MM.1S (cell line): Measurements from ENCODE around the gene ISLR.

Experiments used
- DNase-seq: peaks from one replicate; pipeline ENCODE4 v3.0.0-alpha.2; 2015
- H2AFZ ChIP-seq: fragments of 300-600 bp; sonication (generic); 2 replicates; pipeline ENCODE4 v1.6.0; 2016; ENCODE audit warnings: antibody characterized with exemption, low read length
- H3F3A ChIP-seq: fragments of 300-600 bp; sonication (generic); 2 replicates; pipeline ENCODE4 v1.6.1; 2016; ENCODE audit warnings: mild to moderate bottlenecking, antibody characterized with exemption, low read length, moderate library complexity, mixed read lengths; ENCODE audit not compliant: insufficient read depth
- H3K27ac ChIP-seq: fragments of 300-600 bp; sonication (generic); 2 replicates; pipeline ENCODE4 v1.5.1; 2016; ENCODE audit warnings: mild to moderate bottlenecking, low read length
- H3K27me3 ChIP-seq: fragments of 300-600 bp; sonication (generic); replicated peaks from 2 replicates; pipeline ENCODE4 v1.6.0; 2016; ENCODE audit warnings: low read length; ENCODE audit not compliant: insufficient read depth
- H3K36me3 ChIP-seq: fragments of 300-600 bp; sonication (generic); replicated peaks from 2 replicates; pipeline ENCODE4 v1.6.1; 2016; ENCODE audit warnings: mild to moderate bottlenecking, low read length, mixed read lengths; ENCODE audit not compliant: insufficient read depth
- H3K4me1 ChIP-seq: fragments of 300-600 bp; sonication (generic); 2 replicates; pipeline ENCODE4 v1.6.1; 2016; ENCODE audit warnings: low read length, mixed read lengths
- H3K4me2 ChIP-seq: fragments of 300-600 bp; sonication (generic); 2 replicates; pipeline ENCODE4 v1.6.0; 2016; ENCODE audit warnings: low read depth, low read length
- H3K4me3 ChIP-seq: fragments of 300-600 bp; sonication (generic); 2 replicates; pipeline ENCODE4 v1.5.1; 2016; ENCODE audit warnings: low read length, mixed read lengths
- H3K79me2 ChIP-seq: fragments of 300-600 bp; sonication (generic); 2 replicates; pipeline ENCODE4 v1.6.1; 2016; ENCODE audit warnings: mixed run types, low read length, mixed read lengths
- H3K9ac ChIP-seq: fragments of 300-600 bp; sonication (generic); 2 replicates; pipeline ENCODE4 v1.6.1; 2016; ENCODE audit warnings: low read length, mixed read lengths
- H3K9me2 ChIP-seq: fragments of 300-600 bp; sonication (generic); replicated peaks from 2 replicates; pipeline ENCODE4 v1.6.1; 2016; ENCODE audit warnings: mild to moderate bottlenecking, low read length, mixed read lengths; ENCODE audit not compliant: insufficient read depth
- H3K9me3 ChIP-seq: fragments of 300-600 bp; sonication (generic); replicated peaks from 2 replicates; pipeline ENCODE4 v1.6.1; 2016; ENCODE audit warnings: mild to moderate bottlenecking, low read length, mixed read lengths; ENCODE audit not compliant: insufficient read depth
- H4K20me1 ChIP-seq: fragments of 300-600 bp; sonication (generic); 2 replicates; pipeline ENCODE4 v1.6.1; 2016; ENCODE audit warnings: mild to moderate bottlenecking, low read length, moderate library complexity, mixed read lengths; ENCODE audit not compliant: insufficient read depth
- EZH2 ChIP-seq: fragments of 300-600 bp; sonication (generic); optimal IDR thresholded peaks from 2 replicates; pipeline ENCODE3; 2017; ENCODE audit warnings: low read depth, mild to moderate bottlenecking, antibody characterized with exemption, low read length, mixed read lengths
- EZH2phosphoT487 ChIP-seq: fragments of 300-600 bp; sonication (generic); IDR thresholded peaks from 2 replicates; pipeline ENCODE4 v1.6.1; 2018; ENCODE audit warnings: antibody characterized with exemption, low read length
- TF ChIP-seq, protein P1 (sequence below): fragments of 300-600 bp; sonication (generic); IDR thresholded peaks from 2 replicates; pipeline ENCODE4 v1.5.1; 2016; ENCODE audit warnings: antibody characterized with exemption, low read length, mixed read lengths

ISLR gene

DNA sequence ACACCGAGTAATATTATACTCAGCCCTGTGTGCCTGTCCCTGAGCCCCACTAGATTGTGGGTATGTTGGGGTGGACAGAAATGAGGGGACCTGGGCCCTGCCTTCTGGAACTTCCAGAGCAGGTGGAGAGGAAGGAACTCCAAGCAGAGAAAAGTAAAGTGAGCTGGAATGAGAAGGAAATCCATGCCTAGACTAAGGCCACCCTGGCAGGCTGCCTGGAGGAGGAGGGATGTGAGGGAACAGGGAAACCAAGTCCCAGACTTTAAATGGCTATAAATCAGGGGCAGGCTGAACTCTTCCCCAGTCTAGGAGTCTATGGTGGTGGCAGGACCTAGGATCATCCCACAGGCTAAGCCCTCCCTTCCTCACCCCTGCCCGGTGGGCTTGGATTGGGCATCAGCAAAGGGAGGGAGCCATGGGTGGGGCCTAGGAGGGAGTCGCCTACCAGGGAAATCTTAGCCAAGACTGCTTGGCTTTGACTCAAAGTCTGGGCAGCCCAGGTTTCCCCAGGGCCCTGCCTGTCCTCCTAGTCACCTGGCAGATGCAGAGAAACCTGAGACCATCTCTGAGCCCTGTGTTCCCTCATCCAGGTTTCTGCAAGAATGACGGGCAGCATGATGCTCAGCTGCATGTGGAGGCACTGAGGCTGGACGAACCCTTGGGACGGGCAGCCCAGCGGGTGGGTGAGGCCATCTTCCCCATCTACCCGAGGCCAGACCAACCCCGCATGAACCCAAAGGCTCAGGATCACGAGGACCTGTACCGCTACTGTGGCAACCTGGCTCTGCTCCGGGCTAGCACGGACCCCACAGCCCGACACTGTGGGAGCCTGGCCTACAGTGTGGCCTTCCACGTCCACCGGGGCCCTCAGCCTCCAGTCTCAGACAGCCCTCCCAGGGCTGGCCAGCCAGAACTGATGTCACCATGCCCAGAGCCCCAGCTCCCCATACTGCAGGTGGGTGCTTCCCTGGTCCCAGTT, 44.7 kb downstream of the ISLR start:
- no peaks in the 10 kb centered on the region for H3K79me2 ChIP-seq
- no peak for DNase-seq
- no peak overlapping the region for H2AFZ ChIP-seq
- no peaks in the 10 kb centered on the region for H3F3A ChIP-seq
- no peaks in the 10 kb centered on the region for H3K4me1 ChIP-seq
- TF ChIP-seq, protein P1, sequence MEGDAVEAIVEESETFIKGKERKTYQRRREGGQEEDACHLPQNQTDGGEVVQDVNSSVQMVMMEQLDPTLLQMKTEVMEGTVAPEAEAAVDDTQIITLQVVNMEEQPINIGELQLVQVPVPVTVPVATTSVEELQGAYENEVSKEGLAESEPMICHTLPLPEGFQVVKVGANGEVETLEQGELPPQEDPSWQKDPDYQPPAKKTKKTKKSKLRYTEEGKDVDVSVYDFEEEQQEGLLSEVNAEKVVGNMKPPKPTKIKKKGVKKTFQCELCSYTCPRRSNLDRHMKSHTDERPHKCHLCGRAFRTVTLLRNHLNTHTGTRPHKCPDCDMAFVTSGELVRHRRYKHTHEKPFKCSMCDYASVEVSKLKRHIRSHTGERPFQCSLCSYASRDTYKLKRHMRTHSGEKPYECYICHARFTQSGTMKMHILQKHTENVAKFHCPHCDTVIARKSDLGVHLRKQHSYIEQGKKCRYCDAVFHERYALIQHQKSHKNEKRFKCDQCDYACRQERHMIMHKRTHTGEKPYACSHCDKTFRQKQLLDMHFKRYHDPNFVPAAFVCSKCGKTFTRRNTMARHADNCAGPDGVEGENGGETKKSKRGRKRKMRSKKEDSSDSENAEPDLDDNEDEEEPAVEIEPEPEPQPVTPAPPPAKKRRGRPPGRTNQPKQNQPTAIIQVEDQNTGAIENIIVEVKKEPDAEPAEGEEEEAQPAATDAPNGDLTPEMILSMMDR: no peak
- TF ChIP-seq EZH2 (no peak), EZH2phosphoT487 (no peak)
- no peak overlapping the region for H3K27ac ChIP-seq
- no peaks in the 10 kb centered on the region for H3K9me2 ChIP-seq
- peaks cover 95% of the 10 kb centered on the region for H3K27me3 ChIP-seq
- H3K4me2 ChIP-seq: no peak overlapping the region
- H3K4me3 ChIP-seq: no peak overlapping the region
- H3K9me3 ChIP-seq: no peaks in the 10 kb centered on the region
- H4K20me1 ChIP-seq: no peaks in the 10 kb centered on the region
- no peak overlapping the region for H3K9ac ChIP-seq
- no peaks in the 10 kb centered on the region for H3K36me3 ChIP-seq

DNA sequence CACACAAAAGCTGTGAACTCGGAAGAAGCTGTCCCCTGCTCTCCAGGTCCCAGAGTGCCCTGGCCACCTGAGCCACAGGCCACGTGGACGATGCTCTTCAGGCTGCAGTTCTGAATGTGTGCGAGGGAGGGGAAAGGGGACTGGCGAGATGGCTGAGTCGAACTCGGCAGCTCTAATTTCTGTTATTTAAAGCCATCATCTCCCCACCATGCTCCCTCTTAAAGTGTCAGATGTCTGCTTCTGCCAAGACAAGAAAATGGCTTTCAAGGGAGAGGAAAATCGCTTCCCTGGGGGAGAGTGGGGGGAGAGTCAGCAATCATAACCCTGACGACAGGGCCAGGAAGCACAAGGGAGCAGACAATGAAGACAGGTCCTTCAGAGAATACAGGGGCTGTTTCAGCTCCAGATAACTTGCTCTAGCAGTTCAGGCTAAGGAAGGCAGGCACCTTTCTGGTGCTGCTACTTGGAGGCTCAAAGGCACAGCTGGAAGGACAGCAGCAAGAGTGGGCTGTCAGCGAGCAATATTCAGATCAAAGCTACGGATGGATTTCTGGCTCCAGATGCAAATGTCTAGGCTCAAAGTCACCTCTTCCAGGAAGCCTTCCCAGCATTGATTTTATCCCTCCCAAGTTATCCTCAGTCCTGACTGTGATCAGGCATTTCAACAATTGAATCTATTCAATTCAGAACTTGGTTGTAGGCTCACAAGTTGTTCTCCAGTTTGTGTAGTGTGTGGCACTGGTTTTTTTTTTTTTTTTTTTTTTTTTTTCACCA, 47.2 kb downstream of the ISLR start:
- H3K4me2 ChIP-seq: no peak overlapping the region
- DNase-seq: no peak

DNA sequence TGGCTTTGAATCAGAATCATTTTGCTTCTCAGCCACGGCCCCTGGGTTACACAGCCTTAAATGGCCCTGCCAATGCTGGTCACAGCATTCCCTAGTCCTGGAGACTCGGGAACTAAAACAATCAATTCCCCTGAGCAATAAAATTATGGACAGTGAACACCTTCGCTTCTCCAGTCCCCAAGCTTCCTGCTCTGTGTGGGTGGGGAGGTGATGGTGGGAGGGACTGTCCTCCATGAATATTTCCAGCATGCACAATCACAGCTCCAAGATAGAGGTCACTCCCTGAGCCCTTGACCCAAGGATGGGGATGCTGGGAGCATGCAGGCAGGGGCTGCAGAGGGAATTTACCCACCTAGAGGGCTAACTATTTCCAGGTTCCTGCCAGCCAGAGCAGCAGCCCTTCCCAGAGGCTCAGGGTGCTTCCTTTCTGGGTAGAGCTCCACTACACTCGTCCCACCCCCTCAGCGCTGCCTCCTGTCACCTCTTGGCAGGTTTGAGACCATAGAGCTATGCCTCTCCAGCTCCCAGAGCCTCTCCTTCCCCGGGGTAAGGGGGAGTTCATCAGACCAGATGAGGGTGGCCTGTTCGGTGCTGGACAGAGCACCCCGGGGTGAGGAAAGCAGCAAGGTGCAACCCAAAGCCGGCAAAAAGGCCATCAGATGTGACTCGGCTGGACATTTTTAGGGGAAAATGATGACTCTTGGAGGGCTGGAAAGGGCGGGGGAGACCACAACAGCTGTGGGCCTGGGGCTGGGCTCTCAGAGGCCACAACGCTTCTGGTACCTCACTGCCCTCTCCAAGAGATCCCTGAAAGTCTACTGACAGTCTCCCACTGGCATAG, 48.1 kb downstream of the ISLR start:
- no peaks in the 10 kb centered on the region for H4K20me1 ChIP-seq
- H3F3A ChIP-seq: no peaks in the 10 kb centered on the region
- H3K27me3 ChIP-seq: peaks cover 93% of the 10 kb centered on the region
- H3K9ac ChIP-seq: no peak overlapping the region
- DNase-seq: no peak
- no peaks in the 10 kb centered on the region for H3K9me2 ChIP-seq
- H2AFZ ChIP-seq: no peak overlapping the region
- H3K4me3 ChIP-seq: no peak overlapping the region
- TF ChIP-seq EZH2phosphoT487 (no peak), EZH2 (no peak)
- TF ChIP-seq, protein P1: no peak
- H3K4me1 ChIP-seq: no peaks in the 10 kb centered on the region
- H3K27ac ChIP-seq: no peak overlapping the region
- no peaks in the 10 kb centered on the region for H3K79me2 ChIP-seq
- H3K36me3 ChIP-seq: no peaks in the 10 kb centered on the region
- H3K4me2 ChIP-seq: no peak overlapping the region
- H3K9me3 ChIP-seq: no peaks in the 10 kb centered on the region

More for the DNA sequence above, 47.2 kb downstream of the ISLR start:
- TF ChIP-seq EZH2phosphoT487 (no peak), EZH2 (no peak)
- TF ChIP-seq, protein P1: no peak
- no peaks in the 10 kb centered on the region for H3K36me3 ChIP-seq
- H3K4me1 ChIP-seq: no peaks in the 10 kb centered on the region
- no peak overlapping the region for H3K9ac ChIP-seq
- no peaks in the 10 kb centered on the region for H3K9me3 ChIP-seq
- no peak overlapping the region for H2AFZ ChIP-seq
- no peaks in the 10 kb centered on the region for H3F3A ChIP-seq
- H3K27me3 ChIP-seq: peaks cover 94% of the 10 kb centered on the region
- H3K9me2 ChIP-seq: no peaks in the 10 kb centered on the region
- H3K79me2 ChIP-seq: no peaks in the 10 kb centered on the region
- no peaks in the 10 kb centered on the region for H4K20me1 ChIP-seq
- no peak overlapping the region for H3K27ac ChIP-seq
- no peak overlapping the region for H3K4me3 ChIP-seq
